ENCODE measurements around the gene PLEKHG7.
"Not testable (repeated sequence)": the region's sequence is repeated elsewhere in the genome, so short reads cannot be mapped to it uniquely, and the experiment has no call there.

The PLEKHG7 gene

GRCh38 chr12:92702754-92703679 is at the start of gene PLEKHG7:
Gene PLEKHG7, plus strand, starts transcription at chr12:92702989. Its CDS starts 3,643 bp downstream, at chr12:92706632.
- DNase-seq = no peak

GRCh38 chr12:92654256-92654655 is 48.5 kb upstream of the PLEKHG7 start:
- not testable (repeated sequence) for DNase-seq

- no peak for DNase-seq
Observed at GRCh38 chr12:92654929-92655328, 47.9 kb upstream of the PLEKHG7 start.

- DNase-seq = no peak
Observed at GRCh38 chr12:92656911-92657310, 45.9 kb upstream of the PLEKHG7 start.

GRCh38 chr12:92657770-92658169 is 45.0 kb upstream of the PLEKHG7 start:
- no peak for DNase-seq

- DNase-seq = no peak
Observed at GRCh38 chr12:92658611-92659010, 44.2 kb upstream of the PLEKHG7 start.

GRCh38 chr12:92661269-92661668 is 41.5 kb upstream of the PLEKHG7 start:
- DNase-seq = no peak

GRCh38 chr12:92665496-92665895 is 37.3 kb upstream of the PLEKHG7 start:
- no peak for DNase-seq

GRCh38 chr12:92668739-92669138 is 34.0 kb upstream of the PLEKHG7 start:
- DNase-seq = no peak

GRCh38 chr12:92671524-92671923 is 31.3 kb upstream of the PLEKHG7 start:
- not testable (repeated sequence) for DNase-seq

GRCh38 chr12:92673756-92674155 is 29.0 kb upstream of the PLEKHG7 start:
- no peak for DNase-seq

GRCh38 chr12:92674500-92674899 is 28.3 kb upstream of the PLEKHG7 start:
- no peak for DNase-seq

- DNase-seq = no peak
Observed at GRCh38 chr12:92675092-92675865, 27.5 kb upstream of the PLEKHG7 start.

GRCh38 chr12:92676710-92677109 is 26.1 kb upstream of the PLEKHG7 start:
- no peak for DNase-seq

- DNase-seq = no peak
Observed at GRCh38 chr12:92690601-92691000, 12.2 kb upstream of the PLEKHG7 start.

GRCh38 chr12:92695056-92695455 is 7.7 kb upstream of the PLEKHG7 start:
- DNase-seq = no peak

- DNase-seq = no peak
Observed at GRCh38 chr12:92695577-92695976, 7.2 kb upstream of the PLEKHG7 start.

- no peak for DNase-seq
Observed at GRCh38 chr12:92696216-92696615, 6.6 kb upstream of the PLEKHG7 start.

GRCh38 chr12:92698474-92698873 is 4.3 kb upstream of the PLEKHG7 start:
- DNase-seq = no peak

GRCh38 chr12:92701441-92701840 is 1.3 kb upstream of the PLEKHG7 start:
- no peak for DNase-seq

- DNase-seq = no peak
Observed at GRCh38 chr12:92703786-92704185, 997 bp downstream of the PLEKHG7 start.

- DNase-seq = no peak
Observed at GRCh38 chr12:92706594-92706993, 3.8 kb downstream of the PLEKHG7 start.

- DNase-seq = no peak
Observed at GRCh38 chr12:92707926-92708325, 5.1 kb downstream of the PLEKHG7 start.

GRCh38 chr12:92715625-92716024 is 12.8 kb downstream of the PLEKHG7 start:
- no peak for DNase-seq

All from islet precursor cell (in vitro differentiated cells).